Calu3 (cell line): Measurements from ENCODE around the gene RRP15. TPM values are rescaled to one million over a fixed set of nuclear protein-coding genes. Genes with fewer than 3 reads are reported as not detected.

ENCODE experiments used
- BruUV-seq: library from RNA; stranded (reverse); fragments of 400-500 nt; replicated peaks from 2 replicates; lab custom pipeline; 2021; lab: Mats Ljungman, UMichigan
- CTCF ChIA-PET: fragments of 300-600 bp; sonication (Branson Sonifier 250); formaldehyde crosslinking; loops from one replicate; lab custom pipeline; 2022; ENCODE audit warnings: antibody characterized with exemption; lab: Charles Lee
- DNase-seq: peaks from one replicate; pipeline ENCODE4 v3.0.0; 2022
- H3K27ac Mint-ChIP-seq: one replicate; pipeline ENCODE4 v1.8.0; 2022; ENCODE audit warnings: mixed read lengths; ENCODE audit not compliant: unreplicated experiment
- H3K27me3 Mint-ChIP-seq: one replicate; pipeline ENCODE4 v1.8.0; 2022; ENCODE audit warnings: mixed read lengths; ENCODE audit not compliant: unreplicated experiment
- H3K36me3 Mint-ChIP-seq: one replicate; pipeline ENCODE4 v1.8.0; 2022; ENCODE audit warnings: mild to moderate bottlenecking, moderate library complexity, mixed read lengths; ENCODE audit not compliant: insufficient read depth, unreplicated experiment
- H3K4me1 Mint-ChIP-seq: one replicate; pipeline ENCODE4 v1.8.0; 2022; ENCODE audit warnings: mild to moderate bottlenecking, low read depth, mixed read lengths; ENCODE audit not compliant: unreplicated experiment
- H3K4me3 Mint-ChIP-seq: one replicate; pipeline ENCODE4 v1.8.0; 2022; ENCODE audit warnings: mild to moderate bottlenecking, low read depth, moderate library complexity, mixed read lengths; ENCODE audit not compliant: unreplicated experiment
- H3K9me3 Mint-ChIP-seq: one replicate; pipeline ENCODE4 v1.8.0; 2022; ENCODE audit warnings: low read depth, mixed read lengths; ENCODE audit not compliant: unreplicated experiment
- intact Hi-C: fragments of 100-400 bp; cut with micrococcal nuclease; formaldehyde crosslinking; loops from one replicate; pipeline ENCODE4 v1.10.0; 2022; ENCODE audit not compliant: unreplicated experiment
- total RNA-seq: library from RNA; stranded (reverse); gene quantifications from 2 replicates; pipeline ENCODE4 v1.2.3, GENCODE V29; 2022
- TF ChIP-seq, protein P1 (sequence below): fragments of 200-600 bp; IDR thresholded peaks from one replicate; pipeline ENCODE4 v1.8.0; 2022; ENCODE audit warnings: antibody characterized with exemption; ENCODE audit not compliant: unreplicated experiment

The RRP15 gene
- total RNA-seq, 1 experiment from 2014 or later: 44.0 TPM

DNA sequence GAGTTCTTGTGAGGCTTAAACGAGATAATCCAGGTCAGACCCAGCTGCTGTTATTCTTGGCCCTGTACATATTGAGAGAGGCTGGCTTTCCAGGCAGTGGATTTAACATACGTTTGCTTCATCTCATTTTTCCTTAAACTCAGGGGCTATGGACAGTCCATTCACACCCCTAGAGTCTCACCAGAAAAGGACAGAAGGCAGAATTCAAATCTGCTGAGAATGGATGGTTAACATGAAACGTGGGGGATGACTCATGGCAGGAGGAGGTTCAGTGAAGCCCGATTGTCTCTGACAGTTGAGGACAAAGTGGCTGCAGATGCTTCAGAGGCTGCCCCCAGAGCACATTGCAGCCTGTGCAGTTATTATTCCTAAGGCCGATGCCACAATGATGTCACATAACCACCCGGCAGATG is 99.5 kb downstream of the RRP15 start:
- intact Hi-C loops: no loop called here
- DNase-seq: no peak
- Mint-ChIP-seq H3K27ac (no peak overlapping the region), H3K4me3 (no peak overlapping the region), H3K27me3 (no peaks in the 10 kb centered on the region), H3K9me3 (no peaks in the 10 kb centered on the region), H3K36me3 (peaks cover 12% of the 10 kb centered on the region), H3K4me1 (peaks cover 60% of the 10 kb centered on the region)
- CTCF ChIA-PET: interaction anchor here (0.6 kb wide), 1 partner anchor 492 kb away, joined by 9 read pairs; no protein-coding TSS in a partner anchor
- no TSS peak for BruUV-seq
- TF ChIP-seq, protein P1, sequence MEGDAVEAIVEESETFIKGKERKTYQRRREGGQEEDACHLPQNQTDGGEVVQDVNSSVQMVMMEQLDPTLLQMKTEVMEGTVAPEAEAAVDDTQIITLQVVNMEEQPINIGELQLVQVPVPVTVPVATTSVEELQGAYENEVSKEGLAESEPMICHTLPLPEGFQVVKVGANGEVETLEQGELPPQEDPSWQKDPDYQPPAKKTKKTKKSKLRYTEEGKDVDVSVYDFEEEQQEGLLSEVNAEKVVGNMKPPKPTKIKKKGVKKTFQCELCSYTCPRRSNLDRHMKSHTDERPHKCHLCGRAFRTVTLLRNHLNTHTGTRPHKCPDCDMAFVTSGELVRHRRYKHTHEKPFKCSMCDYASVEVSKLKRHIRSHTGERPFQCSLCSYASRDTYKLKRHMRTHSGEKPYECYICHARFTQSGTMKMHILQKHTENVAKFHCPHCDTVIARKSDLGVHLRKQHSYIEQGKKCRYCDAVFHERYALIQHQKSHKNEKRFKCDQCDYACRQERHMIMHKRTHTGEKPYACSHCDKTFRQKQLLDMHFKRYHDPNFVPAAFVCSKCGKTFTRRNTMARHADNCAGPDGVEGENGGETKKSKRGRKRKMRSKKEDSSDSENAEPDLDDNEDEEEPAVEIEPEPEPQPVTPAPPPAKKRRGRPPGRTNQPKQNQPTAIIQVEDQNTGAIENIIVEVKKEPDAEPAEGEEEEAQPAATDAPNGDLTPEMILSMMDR: no peak

Other genes starting within 250 kb of the RRP15 start
- 32.2 and 37.6 TPM in 2 replicates for gene TGFB2, start 60.0 kb downstream of the RRP15 start, total RNA-seq